ENCODE data around the gene RGS8.

GRCh38 chr1:182707122-182707521 is 22.7 kb upstream of the RGS8 start:
- TF ChIP-seq EZH2 (IDR thresholded peaks at IDR 0.05; ENCODE audit: insufficient read depth, poor library complexity, severe bottlenecking) (no peak), EZH2phosphoT487 (IDR thresholded peaks at IDR 0.05; ENCODE audit: insufficient read depth, low read depth) (no peak)
